Breast epithelium (tissue), 3 donors: Measurements from ENCODE around the gene BID.

Experiments used
- CTCF ChIP-seq, 3 donors: fragments of 450-650 bp; IDR thresholded peaks; one replicate each; pipeline ENCODE4 v1.5.1; 2016 to 2017; ENCODE audit warnings: antibody characterized with exemption in 3 of 3, mild to moderate bottlenecking in 3 of 3, moderate library complexity in 3 of 3
- POLR2A ChIP-seq: fragments of 450-650 bp; IDR thresholded peaks from one replicate; pipeline ENCODE4 v1.6.1; 2016; ENCODE audit warnings: antibody characterized with exemption, mild to moderate bottlenecking, moderate library complexity
- POLR2AphosphoS5 ChIP-seq, 3 donors: sonication (generic); formaldehyde crosslinking; IDR thresholded peaks; one replicate each; pipeline ENCODE4 v1.6.1; 2017; ENCODE audit warnings: antibody characterized with exemption in 3 of 3

- TF ChIP-seq CTCF (IDR thresholded peaks at IDR 0.05) = no peak
- no peak for TF ChIP-seq POLR2A
- TF ChIP-seq POLR2AphosphoS5 (IDR thresholded peaks at IDR 0.05) = no peak
These were observed 64.2 kb downstream of the BID start for GRCh38 chr22:17710023-17710422.
